Astrocyte (in vitro differentiated cells and primary cell): Measurements from ENCODE around the gene CRELD2. TPM values are rescaled to one million over a fixed set of nuclear protein-coding genes. Genes with fewer than 3 reads are reported as not detected.

Source experiments
- DNase-seq: peaks from one replicate; pipeline ENCODE4 v3.0.0-alpha.2; 2010; ENCODE audit warnings: low read depth
- FAIRE-seq: peaks from 2 replicates; lab custom pipeline; 2011; peaks lifted over from hg19 to GRCh38; lab: Jason Lieb, UNC
- H2AFZ ChIP-seq: 2 replicates; pipeline ENCODE4 v1.6.0; 2012; ENCODE audit warnings: low read depth, low read length, inconsistent platforms
- H3K27ac ChIP-seq: 2 replicates; pipeline ENCODE4 v1.5.1; 2011; ENCODE audit warnings: low read depth, low read length, inconsistent platforms
- H3K27me3 ChIP-seq: 2 replicates; pipeline ENCODE4 v1.6.0; 2011; ENCODE audit warnings: low read length, inconsistent platforms; ENCODE audit not compliant: insufficient read depth
- H3K36me3 ChIP-seq: 2 replicates; pipeline ENCODE4 v1.5.1; 2011; ENCODE audit warnings: low read length, inconsistent platforms; ENCODE audit not compliant: insufficient read depth
- H3K4me1 ChIP-seq: 2 replicates; pipeline ENCODE4 v1.5.1; 2011; ENCODE audit warnings: low read length, inconsistent platforms; ENCODE audit not compliant: insufficient read depth
- H3K4me2 ChIP-seq: 2 replicates; pipeline ENCODE4 v1.6.0; 2012; ENCODE audit warnings: low read length, inconsistent platforms
- H3K4me3 ChIP-seq: 2 replicates; pipeline ENCODE4 v1.5.1; 2011; ENCODE audit warnings: low read depth, mild to moderate bottlenecking, low read length, inconsistent platforms; ENCODE audit not compliant: insufficient read depth
- H3K79me2 ChIP-seq: 2 replicates; pipeline ENCODE4 v1.6.0; 2012; ENCODE audit warnings: mild to moderate bottlenecking, low read length, inconsistent platforms; ENCODE audit not compliant: insufficient read depth
- H3K9ac ChIP-seq: 2 replicates; pipeline ENCODE4 v1.6.0; 2012; ENCODE audit warnings: mild to moderate bottlenecking, low read length, inconsistent platforms
- H3K9me3 ChIP-seq: 2 replicates; pipeline ENCODE4 v1.5.1; 2012; ENCODE audit warnings: low read depth, mild to moderate bottlenecking, low read length, inconsistent platforms; ENCODE audit not compliant: insufficient read depth
- H4K20me1 ChIP-seq: 2 replicates; pipeline ENCODE4 v1.6.0; 2012; ENCODE audit warnings: low read length, inconsistent platforms; ENCODE audit not compliant: insufficient read depth
- H3K27ac Mint-ChIP-seq: one replicate; pipeline ENCODE4 v1.8.0; 2021; ENCODE audit warnings: mild to moderate bottlenecking, mixed read lengths; ENCODE audit not compliant: unreplicated experiment
- H3K27me3 Mint-ChIP-seq: one replicate; pipeline ENCODE4 v1.8.0; 2021; ENCODE audit warnings: low read depth, mixed read lengths; ENCODE audit not compliant: unreplicated experiment
- H3K36me3 Mint-ChIP-seq: one replicate; pipeline ENCODE4 v1.8.0; 2021; ENCODE audit warnings: low read depth, mixed read lengths; ENCODE audit not compliant: unreplicated experiment
- H3K4me1 Mint-ChIP-seq: one replicate; pipeline ENCODE4 v1.8.0; 2021; ENCODE audit warnings: low read depth, mixed read lengths; ENCODE audit not compliant: unreplicated experiment
- H3K4me3 Mint-ChIP-seq: one replicate; pipeline ENCODE4 v1.8.0; 2021; ENCODE audit warnings: mild to moderate bottlenecking, moderate library complexity, mixed read lengths; ENCODE audit not compliant: unreplicated experiment
- H3K9me3 Mint-ChIP-seq: one replicate; pipeline ENCODE4 v1.8.0; 2021; ENCODE audit warnings: mild to moderate bottlenecking, mixed read lengths; ENCODE audit not compliant: unreplicated experiment
- EZH2 ChIP-seq: IDR thresholded peaks from 2 replicates; pipeline ENCODE4 v1.6.1; 2012; ENCODE audit warnings: mild to moderate bottlenecking, low read length, inconsistent platforms; ENCODE audit not compliant: insufficient read depth
- microRNA-seq: library from miRNA; unstranded; fragments of <30 nt; microRNA quantifications from one replicate; pipeline ENCODE4 v1.2.0, GENCODE V29; 2020
- total RNA-seq: library from RNA; stranded (reverse); gene quantifications from 2 replicates; pipeline ENCODE4 v1.2.1, GENCODE V29; 2021
- TF ChIP-seq, protein P1 (sequence below): IDR thresholded peaks from 2 replicates; pipeline ENCODE4 v1.5.1; 2011; ENCODE audit warnings: low read depth, mild to moderate bottlenecking, inconsistent platforms, low read length, moderate library complexity; ENCODE audit not compliant: insufficient read depth

The CRELD2 gene
- total RNA-seq, 1 donor from 2014 or later = 49.6 TPM

DNA sequence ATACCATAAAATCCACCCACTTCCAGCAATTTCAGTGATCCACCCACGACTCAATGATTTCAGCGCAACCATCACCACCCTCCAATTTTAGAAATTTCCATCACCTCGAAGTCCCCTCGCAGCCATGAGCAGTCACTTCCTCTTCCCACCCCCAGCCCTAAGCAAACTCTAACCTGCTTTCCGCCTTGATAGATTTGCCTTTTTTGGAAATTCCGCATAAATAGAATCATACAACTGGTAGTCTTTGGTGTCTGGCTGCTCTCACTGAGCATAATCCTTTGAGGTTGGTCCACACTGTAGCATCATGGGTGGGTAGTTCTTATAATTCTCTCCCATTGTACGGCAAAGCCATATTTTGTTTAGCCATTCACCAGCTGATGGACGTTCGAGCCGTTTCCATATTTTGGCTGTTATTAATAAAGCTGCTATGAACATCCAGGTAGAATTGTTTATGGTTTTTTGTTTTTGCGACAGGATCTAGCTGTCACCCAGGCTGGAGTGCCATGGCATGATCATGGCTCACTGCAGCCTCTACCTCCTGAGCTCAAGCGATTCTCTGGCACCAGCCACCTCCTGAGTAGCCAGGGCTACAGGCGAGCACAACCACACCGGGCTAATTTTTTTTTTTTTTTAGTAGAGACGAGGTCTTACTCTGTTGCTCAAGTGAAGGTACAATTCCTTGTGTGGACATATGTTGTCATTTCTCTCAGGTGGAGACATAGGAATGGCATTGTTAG lies 58.2 kb downstream of the CRELD2 start:
- FAIRE-seq = no peak
- Histone ChIP-seq H3K4me1 (peaks cover 2% of the 10 kb centered on the region), H3K4me3 (no peak overlapping the region), H3K79me2 (no peaks in the 10 kb centered on the region), H2AFZ (no peak overlapping the region), H3K9me3 (peaks cover 3% of the 10 kb centered on the region), H4K20me1 (no peaks in the 10 kb centered on the region), H3K4me2 (no peak overlapping the region), H3K27me3 (no peaks in the 10 kb centered on the region), H3K36me3 (no peaks in the 10 kb centered on the region), H3K9ac (no peak overlapping the region), H3K27ac (no peak overlapping the region)
- Mint-ChIP-seq H3K4me3 (no peak overlapping the region), H3K4me1 (no peaks in the 10 kb centered on the region), H3K9me3 (peaks cover 17% of the 10 kb centered on the region), H3K36me3 (no peaks in the 10 kb centered on the region), H3K27me3 (peaks cover 3% of the 10 kb centered on the region), H3K27ac (no peak overlapping the region)
- TF ChIP-seq, protein P1, sequence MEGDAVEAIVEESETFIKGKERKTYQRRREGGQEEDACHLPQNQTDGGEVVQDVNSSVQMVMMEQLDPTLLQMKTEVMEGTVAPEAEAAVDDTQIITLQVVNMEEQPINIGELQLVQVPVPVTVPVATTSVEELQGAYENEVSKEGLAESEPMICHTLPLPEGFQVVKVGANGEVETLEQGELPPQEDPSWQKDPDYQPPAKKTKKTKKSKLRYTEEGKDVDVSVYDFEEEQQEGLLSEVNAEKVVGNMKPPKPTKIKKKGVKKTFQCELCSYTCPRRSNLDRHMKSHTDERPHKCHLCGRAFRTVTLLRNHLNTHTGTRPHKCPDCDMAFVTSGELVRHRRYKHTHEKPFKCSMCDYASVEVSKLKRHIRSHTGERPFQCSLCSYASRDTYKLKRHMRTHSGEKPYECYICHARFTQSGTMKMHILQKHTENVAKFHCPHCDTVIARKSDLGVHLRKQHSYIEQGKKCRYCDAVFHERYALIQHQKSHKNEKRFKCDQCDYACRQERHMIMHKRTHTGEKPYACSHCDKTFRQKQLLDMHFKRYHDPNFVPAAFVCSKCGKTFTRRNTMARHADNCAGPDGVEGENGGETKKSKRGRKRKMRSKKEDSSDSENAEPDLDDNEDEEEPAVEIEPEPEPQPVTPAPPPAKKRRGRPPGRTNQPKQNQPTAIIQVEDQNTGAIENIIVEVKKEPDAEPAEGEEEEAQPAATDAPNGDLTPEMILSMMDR = no peak
- no peak for TF ChIP-seq EZH2
- no peak for DNase-seq

Small RNAs within 50 kb of the gene (microRNA-seq; reads per million reads assigned to microRNA genes)
- gene MIR6821 = 0.82 reads per million

Other genes with a start within 250 kb of the CRELD2 start
- gene BRD1, start 90.8 kb upstream of the CRELD2 start, total RNA-seq = 30.0 and 32.4 TPM in 2 replicates
- gene ZBED4, start 64.8 kb upstream of the CRELD2 start, total RNA-seq = 21.0 and 22.7 TPM in 2 replicates
- gene ALG12, start 196 bp upstream of the CRELD2 start, total RNA-seq = 23.8 and 26.2 TPM in 2 replicates
- 15.1 and 15.5 TPM in 2 replicates for gene PIM3, start 42.1 kb downstream of the CRELD2 start, total RNA-seq
- not detected in 2 replicates for gene IL17REL, start 94.1 kb downstream of the CRELD2 start, total RNA-seq
- gene TTLL8, start 139.7 kb downstream of the CRELD2 start, total RNA-seq = not detected in 2 replicates
- 0.09 and 0.70 TPM in 2 replicates for gene MLC1, start 166.8 kb downstream of the CRELD2 start, total RNA-seq
- 0.61 and 0.62 TPM in 2 replicates for gene MOV10L1, start 171.4 kb downstream of the CRELD2 start, total RNA-seq